Measurements from ENCODE around the gene KAZN.

Gene KAZN

GRCh38 chr1:15075175-15075574, 476.7 kb downstream of the KAZN start:
- no peak for DNase-seq

DNA sequence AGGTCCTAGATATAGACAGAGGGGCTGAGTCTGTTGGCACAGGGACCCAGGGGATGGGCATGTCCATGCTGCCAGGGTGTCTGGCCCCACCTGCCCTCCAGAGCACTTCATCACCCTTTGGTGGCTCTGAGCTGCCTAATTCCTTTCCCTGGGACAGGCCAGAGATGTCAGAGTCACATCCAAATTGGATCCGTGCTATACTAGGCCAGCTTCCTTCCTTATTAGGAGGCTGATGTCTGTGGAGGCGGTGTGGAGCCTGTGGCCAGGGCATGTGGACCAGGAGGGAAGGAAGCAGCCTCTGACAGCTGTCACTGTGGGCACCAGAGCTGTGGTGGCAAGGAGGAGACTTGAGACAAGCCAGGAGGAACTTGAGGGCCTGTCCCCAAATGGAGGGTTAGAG, 477.3 kb downstream of the KAZN start:
- no peak for DNase-seq

DNA sequence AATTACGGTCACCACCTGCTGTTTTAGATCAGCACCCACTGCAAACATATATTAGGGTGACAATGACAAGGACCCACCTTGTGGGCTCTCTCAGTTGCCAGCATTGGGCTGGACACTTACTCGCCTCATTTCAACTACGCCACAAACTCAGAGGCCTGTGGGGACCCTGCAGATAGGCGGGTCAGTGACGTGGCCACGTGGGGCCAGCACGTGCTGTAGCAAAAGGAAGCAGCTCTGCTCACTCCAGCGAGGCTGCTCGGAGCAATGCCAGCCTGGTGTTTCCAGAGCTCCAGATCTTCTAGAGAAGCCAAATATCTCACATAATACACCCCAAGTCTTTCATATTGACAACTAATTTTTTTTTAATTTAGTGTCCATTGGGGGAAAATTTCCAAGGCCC, 478.3 kb downstream of the KAZN start:
- no peak for DNase-seq

- no peak for DNase-seq
These were observed 478.9 kb downstream of the KAZN start for GRCh38 chr1:15077384-15077783.

DNA sequence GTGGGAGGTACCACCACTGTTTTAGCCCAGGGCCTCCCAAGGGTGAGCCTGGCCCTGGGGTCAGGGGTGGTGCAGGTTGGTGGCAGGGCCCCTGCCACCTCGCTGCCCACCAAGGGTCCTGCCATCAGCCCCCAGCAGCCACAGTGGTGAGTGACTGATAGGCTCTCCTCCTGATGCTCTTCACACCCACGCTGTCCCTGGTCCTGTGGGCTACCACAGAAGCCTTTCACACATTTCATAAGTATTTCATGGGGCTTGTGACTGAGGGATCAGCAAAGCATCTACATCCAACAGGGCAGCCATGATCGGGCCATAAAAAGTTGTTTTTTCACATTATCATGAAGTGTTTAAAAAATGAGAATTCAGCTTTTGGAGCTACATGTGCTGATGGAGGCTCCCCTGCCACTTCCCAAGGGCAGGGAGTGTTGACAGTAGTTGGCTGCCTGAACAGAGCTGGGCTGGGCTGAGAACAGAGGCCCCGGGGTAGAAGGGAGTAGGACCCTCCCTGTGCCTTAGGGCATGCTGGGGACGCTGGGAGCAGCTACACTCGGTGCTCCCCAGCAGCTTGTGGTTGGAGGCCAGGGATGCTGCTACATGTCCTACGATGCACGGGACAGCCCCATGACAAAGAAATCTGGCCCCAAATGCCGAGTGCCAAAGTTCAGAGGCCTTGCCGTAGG, 482.0 kb downstream of the KAZN start:
- DNase-seq: no peak

GRCh38 chr1:15081102-15081501, 482.6 kb downstream of the KAZN start:
- DNase-seq: no peak

DNA sequence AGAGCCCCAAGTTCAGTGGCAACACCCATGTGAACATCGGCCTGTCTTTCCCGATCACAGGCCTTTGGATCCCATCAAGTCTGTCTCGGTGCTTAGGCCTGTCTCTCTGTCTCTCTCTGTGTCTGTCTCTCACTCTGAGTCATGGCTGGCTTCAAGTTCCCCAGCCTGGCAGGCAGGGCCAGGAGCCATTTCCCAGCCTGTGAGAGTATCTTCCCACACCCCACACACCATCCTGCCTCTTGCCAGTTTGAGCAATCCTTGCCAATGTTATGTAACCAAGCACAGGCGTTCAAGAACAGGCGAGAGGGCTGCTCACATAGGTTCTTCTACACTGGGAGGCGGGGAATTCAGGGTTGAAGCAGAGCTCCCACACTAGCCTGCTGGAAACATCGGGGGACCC, 485.1 kb downstream of the KAZN start:
- no peak for DNase-seq

GRCh38 chr1:15088281-15088971, 489.9 kb downstream of the KAZN start:
- no peak for DNase-seq

GRCh38 chr1:15089258-15089992, 490.9 kb downstream of the KAZN start:
- no peak for DNase-seq

- peak; percentile 25 for DNase-seq
These were observed 491.9 kb downstream of the KAZN start for GRCh38 chr1:15090373-15090772.

DNA sequence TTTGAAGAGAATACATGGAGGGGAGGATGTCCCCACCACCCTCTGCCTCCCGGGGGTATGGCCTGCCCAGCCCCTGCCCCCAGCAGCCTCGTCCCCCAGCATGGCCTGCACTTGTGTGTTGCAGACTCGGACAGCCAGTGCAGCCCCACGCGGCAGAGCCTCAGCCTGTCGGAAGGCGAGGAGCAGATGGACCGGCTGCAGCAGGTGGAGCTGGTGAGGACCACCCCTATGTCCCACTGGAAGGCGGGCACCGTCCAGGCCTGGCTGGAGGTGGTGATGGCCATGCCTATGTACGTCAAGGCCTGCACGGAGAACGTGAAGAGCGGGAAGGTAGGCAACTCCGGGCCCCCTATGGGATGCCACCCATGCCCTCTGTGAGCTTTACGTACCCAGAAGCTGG, 495.6 kb downstream of the KAZN start:
- no peak for DNase-seq

- no peak for DNase-seq
These were observed 496.4 kb downstream of the KAZN start for GRCh38 chr1:15094719-15095495.

GRCh38 chr1:15095496-15095875, 497.0 kb downstream of the KAZN start:
- no peak for DNase-seq

- no peak for DNase-seq
These were observed 497.8 kb downstream of the KAZN start for GRCh38 chr1:15096293-15096692.

DNA sequence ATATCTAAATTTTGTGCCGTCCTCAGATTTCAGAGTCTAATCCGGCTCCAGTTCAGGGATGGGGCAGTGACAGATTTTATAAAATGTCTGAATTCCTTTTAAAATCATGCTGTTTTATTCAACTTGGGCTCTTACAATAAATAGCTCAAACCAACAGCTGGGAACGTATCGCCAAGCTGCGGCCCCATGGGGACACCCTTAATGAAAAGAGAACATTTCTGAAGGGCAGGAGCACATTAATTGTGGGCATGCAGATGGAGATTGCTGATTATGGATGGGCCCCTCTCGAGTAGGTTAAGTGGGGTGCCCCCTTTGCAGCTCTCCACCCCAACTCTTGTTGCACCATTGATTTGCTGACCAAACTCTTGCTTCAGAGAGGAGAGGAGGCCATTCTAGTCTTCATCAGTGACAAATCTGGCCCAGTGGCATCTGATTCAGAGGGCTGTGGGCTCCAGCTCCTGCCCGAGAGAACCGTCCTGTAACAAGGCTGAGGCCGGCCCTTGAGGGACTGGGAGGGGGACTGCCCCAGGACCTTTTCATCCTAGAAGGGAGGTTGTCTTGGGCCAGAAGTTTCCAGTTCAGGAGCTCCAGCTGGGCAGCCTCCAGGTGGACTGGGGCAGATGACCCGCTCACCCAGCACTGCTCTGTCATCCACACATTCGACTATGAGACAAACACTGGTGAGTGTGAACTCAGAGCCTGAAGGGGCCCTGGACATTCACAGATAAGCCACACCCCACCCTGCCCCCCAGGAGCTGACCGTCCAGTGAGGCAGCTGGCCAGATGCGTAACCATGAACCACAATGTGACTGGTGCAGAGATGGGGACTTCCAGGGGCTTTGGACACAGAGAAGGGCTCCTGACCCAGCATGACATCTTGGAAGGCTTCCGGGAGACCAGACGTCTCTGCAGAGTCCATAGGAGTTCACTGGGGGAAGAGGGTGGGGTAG, 500.0 kb downstream of the KAZN start:
- DNase-seq: no peak

DNA sequence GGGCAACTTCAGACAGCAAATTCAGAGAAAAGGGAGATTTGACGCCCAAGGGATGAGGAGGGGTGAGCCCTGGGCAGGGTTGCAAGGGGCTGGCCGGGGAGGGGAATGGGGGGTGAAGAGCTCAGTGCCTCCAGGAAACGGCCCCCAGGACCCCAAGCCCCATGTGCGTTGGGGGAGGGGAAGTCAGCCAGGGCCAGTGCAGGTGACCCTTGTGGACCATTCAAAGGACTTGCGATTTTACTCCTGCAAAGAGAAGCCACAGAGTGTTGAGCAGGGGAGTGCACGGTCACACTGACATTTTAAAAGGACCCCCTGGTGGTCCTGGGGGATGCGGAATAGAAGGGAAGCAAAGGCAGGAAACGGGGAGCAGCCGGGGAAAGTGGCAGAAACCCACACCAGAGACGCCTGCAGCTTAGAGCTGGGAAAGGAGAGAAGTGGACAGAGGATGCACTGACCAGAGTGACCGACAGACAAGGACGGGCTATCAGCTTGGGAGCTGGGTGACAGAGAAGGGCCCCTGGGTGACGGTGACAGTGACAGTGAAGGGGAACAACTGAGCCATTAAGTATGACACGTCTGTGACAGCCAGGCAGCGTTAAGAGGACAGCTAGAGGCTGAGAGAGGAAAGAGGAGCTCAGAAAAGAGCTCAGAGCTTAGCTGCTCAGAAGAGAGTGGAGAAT, 501.1 kb downstream of the KAZN start:
- DNase-seq: no peak

DNA sequence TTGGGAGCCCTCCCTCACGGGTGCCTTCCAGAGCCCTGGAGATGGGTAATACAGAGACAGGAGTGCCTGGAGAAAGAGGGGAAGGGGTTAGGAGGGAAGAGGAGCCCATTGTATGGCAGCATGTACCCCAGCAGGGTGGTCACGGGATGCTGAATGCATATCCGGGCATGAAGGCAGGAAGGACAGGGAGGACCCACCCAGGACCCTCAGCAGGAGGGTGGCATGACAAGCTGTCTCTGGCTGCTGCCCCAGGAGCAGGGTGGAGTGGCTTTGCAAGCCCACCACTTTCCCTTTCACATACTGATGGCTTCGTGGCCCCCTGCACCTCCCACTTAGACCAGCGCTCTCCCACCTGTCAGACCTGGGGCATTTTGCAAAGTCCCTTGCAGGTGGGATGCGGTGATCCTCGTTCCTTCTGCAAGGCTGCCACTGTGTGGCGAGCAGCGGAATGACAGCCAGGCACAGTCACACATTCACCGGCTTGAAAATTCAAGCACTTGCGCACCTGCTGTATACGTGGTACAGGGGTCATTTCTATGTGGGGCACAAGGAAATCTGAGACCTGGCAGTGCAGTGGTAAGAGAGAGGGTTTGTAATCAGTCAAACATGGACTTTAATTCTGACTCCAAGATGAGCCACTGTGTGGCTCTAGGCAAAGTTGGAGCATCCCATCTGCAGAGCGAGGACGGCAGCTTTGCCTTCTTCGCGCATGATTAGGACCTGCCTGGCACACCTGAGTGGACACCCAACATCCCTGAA, 501.8 kb downstream of the KAZN start:
- peak; percentile 70 for DNase-seq

DNA sequence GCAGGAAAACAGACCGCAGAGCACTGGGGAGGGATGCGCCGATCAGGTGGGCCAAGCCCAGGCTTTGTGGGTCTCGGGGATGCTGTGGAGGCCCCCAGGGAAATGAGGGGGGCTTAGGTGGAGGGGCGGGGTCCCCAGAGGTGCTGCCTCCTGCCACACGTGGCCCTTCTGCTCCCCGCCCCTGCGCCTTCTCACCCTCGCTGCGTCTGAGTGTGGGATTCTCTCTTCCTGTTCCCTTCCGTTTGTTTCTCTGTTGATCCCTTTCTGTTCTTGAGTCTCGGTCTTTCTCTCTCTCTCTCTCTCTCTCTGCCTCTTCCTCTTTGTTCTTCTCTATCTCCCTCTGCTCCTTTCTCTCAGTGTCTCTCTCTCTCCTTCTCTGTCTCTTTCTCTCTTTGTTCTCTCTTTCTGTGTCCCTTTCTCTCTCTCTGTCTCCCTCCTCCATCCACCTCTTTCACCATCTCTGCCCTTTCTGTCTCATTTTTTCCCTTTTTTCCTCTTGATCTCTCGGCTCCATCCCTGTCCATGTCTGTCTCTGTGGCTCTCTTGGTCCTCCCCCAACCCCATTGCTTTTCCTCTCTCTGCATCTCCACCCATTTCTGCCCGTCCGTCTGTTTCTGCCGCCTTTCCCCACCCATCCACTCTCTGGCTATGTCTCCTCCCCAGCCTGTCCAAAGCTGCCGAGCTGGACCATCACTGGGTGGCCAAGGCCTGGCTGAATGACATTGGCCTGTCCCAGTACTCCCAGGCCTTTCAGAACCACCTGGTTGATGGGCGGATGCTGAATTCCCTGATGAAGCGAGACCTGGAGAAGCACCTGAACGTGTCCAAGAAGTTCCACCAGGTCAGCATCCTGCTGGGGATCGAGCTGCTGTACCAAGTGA, 502.6 kb downstream of the KAZN start:
- no peak for DNase-seq

- DNase-seq: no peak
These were observed 503.3 kb downstream of the KAZN start for GRCh38 chr1:15101801-15102200.

- no peak for DNase-seq
These were observed 504.2 kb downstream of the KAZN start for GRCh38 chr1:15102646-15103045.
